Measurements from ENCODE around the gene CHPF2. TPM values are rescaled to one million over a fixed set of nuclear protein-coding genes. Genes with fewer than 3 reads are reported as not detected.

The CHPF2 gene
- total RNA-seq, 1 experiment from 2014 or later: 48.1 TPM

DNA sequence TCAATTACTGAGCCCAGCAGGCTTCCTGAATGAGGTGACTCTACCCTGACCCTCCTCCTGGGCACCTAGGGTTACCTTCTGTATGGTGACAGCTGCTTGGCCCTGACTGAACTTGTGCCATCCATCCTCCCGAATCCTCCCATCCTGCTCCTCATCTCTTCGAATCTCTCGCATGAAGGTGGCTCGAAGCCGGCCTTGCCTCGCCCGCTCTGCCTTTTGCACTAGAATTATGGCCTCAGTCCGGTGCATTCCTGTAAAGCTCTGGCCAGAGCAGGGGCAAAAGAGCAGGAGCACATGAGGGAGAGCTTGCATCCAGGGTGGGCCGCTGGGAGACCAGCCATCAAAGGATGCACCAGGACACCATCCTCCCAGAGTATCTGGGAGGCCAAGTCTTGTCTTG, 29.4 kb upstream of the CHPF2 start:
- no peak for DNase-seq
- H3K27me3 Mint-ChIP-seq (ENCODE audit: unreplicated experiment): no peaks in the 10 kb centered on the region
- CTCF ChIA-PET: no interaction called here
- H3K4me3 Mint-ChIP-seq (ENCODE audit: low read depth, unreplicated experiment): no peak overlapping the region
- H3K27ac Mint-ChIP-seq (ENCODE audit: unreplicated experiment): no peak overlapping the region
- TF ChIP-seq, protein P1, sequence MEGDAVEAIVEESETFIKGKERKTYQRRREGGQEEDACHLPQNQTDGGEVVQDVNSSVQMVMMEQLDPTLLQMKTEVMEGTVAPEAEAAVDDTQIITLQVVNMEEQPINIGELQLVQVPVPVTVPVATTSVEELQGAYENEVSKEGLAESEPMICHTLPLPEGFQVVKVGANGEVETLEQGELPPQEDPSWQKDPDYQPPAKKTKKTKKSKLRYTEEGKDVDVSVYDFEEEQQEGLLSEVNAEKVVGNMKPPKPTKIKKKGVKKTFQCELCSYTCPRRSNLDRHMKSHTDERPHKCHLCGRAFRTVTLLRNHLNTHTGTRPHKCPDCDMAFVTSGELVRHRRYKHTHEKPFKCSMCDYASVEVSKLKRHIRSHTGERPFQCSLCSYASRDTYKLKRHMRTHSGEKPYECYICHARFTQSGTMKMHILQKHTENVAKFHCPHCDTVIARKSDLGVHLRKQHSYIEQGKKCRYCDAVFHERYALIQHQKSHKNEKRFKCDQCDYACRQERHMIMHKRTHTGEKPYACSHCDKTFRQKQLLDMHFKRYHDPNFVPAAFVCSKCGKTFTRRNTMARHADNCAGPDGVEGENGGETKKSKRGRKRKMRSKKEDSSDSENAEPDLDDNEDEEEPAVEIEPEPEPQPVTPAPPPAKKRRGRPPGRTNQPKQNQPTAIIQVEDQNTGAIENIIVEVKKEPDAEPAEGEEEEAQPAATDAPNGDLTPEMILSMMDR (IDR thresholded peaks at IDR 0.05; ENCODE audit: unreplicated experiment): no peak
- no peaks in the 10 kb centered on the region for H3K36me3 Mint-ChIP-seq (ENCODE audit: insufficient read depth, unreplicated experiment)
- intact Hi-C loops (cut with micrococcal nuclease; ENCODE audit: unreplicated experiment): no loop called here
- no TSS peak for BruUV-seq (replicated peaks)
- H3K4me1 Mint-ChIP-seq (ENCODE audit: low read depth, unreplicated experiment): no peaks in the 10 kb centered on the region
- H3K9me3 Mint-ChIP-seq (ENCODE audit: low read depth, unreplicated experiment): no peaks in the 10 kb centered on the region

DNA sequence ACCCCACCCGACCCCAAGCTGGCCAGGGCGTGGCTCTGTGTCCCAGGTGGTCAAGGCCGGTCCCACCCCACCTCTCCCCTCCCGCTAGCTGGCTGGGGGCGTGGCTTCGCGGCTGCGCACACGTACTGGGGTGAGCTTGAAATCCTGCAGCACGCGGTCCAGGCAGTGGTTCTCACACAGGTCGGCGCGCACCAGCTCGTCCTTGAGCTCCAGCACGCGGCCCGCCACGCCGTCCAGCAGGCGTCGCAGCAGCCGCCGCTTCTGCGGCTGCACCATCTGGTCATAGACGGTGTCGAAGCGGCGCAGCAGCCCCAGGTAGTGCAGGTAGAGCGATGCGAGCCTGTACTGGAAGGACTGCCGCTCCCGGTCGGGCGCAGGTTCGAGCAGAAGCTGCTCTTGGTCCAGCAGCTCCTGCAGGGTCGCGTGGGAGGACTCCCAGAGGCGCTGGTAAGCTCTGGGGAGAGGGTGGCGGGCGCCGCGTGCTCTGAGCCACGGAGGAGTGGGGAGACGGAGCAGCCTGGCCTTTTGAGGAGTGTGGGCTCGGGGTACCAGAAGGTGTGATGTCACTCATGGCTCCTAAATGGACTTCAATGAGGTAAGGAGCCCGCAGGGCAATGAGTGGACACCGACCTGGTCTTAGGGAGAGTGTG, 27.8 kb upstream of the CHPF2 start:
- DNase-seq: no peak
- H3K9me3 Mint-ChIP-seq (ENCODE audit: low read depth, unreplicated experiment): no peaks in the 10 kb centered on the region
- no peaks in the 10 kb centered on the region for H3K27me3 Mint-ChIP-seq (ENCODE audit: unreplicated experiment)
- H3K4me1 Mint-ChIP-seq (ENCODE audit: low read depth, unreplicated experiment): no peaks in the 10 kb centered on the region
- intact Hi-C loops (cut with micrococcal nuclease; ENCODE audit: unreplicated experiment): no loop called here
- TF ChIP-seq, protein P1 (IDR thresholded peaks at IDR 0.05; ENCODE audit: unreplicated experiment): no peak
- no peak overlapping the region for H3K4me3 Mint-ChIP-seq (ENCODE audit: low read depth, unreplicated experiment)
- no TSS peak for BruUV-seq (replicated peaks)
- CTCF ChIA-PET: interaction anchor here (0.7 kb wide), 1 partner anchor 1895 kb away, joined by 7 read pairs; no protein-coding TSS in a partner anchor
- no peaks in the 10 kb centered on the region for H3K36me3 Mint-ChIP-seq (ENCODE audit: insufficient read depth, unreplicated experiment)
- H3K27ac Mint-ChIP-seq (ENCODE audit: unreplicated experiment): no peak overlapping the region

DNA sequence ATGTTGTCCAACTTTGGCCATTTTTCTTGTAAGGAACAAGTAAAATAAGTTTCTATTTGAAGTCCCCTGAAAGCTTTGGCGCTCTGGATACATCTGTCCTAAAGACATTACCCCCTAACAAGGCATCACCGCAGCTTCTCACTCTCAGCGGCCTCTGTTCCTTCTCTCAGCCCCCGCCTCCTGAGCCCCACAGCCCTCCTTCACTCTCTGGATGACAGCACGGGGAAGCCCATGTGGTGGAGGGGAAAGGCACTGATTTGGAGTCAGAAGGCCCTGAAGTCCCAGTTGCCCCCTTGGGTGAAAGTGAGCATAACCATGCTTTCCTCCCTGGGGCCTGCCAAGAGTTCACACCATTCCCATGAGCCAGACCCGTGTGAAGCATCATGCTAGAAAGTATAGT, 26.6 kb upstream of the CHPF2 start:
- no peaks in the 10 kb centered on the region for H3K36me3 Mint-ChIP-seq (ENCODE audit: insufficient read depth, unreplicated experiment)
- no peak for DNase-seq
- no peaks in the 10 kb centered on the region for H3K4me1 Mint-ChIP-seq (ENCODE audit: low read depth, unreplicated experiment)
- BruUV-seq (replicated peaks): no TSS peak
- intact Hi-C loops (cut with micrococcal nuclease; ENCODE audit: unreplicated experiment): no loop called here
- no peak overlapping the region for H3K27ac Mint-ChIP-seq (ENCODE audit: unreplicated experiment)
- H3K27me3 Mint-ChIP-seq (ENCODE audit: unreplicated experiment): no peaks in the 10 kb centered on the region
- TF ChIP-seq, protein P1 (IDR thresholded peaks at IDR 0.05; ENCODE audit: unreplicated experiment): no peak
- H3K9me3 Mint-ChIP-seq (ENCODE audit: low read depth, unreplicated experiment): no peaks in the 10 kb centered on the region
- H3K4me3 Mint-ChIP-seq (ENCODE audit: low read depth, unreplicated experiment): no peak overlapping the region
- CTCF ChIA-PET: no interaction called here

DNA sequence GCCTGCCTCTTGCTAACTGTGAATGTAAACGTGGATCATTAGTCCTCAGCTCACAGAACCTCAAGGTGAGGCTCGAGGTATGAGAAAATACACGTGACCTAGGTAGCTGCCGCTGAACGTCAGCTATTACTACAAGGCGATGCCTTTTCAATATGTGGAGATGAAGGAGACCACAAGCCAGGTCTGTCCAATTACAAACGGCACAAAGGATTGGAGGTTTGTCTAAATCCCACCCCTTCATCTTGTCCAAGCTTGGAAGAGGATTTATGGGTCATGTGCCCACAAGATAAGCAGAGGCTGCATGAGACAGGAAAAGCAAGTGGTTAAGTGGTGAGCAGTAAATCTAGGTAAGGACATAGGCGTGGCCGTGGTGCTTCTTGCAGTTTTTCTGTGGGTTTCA, 25.4 kb upstream of the CHPF2 start:
- Mint-ChIP-seq H3K27ac (ENCODE audit: unreplicated experiment) (no peak overlapping the region), H3K36me3 (ENCODE audit: insufficient read depth, unreplicated experiment) (no peaks in the 10 kb centered on the region), H3K4me3 (ENCODE audit: low read depth, unreplicated experiment) (no peak overlapping the region), H3K27me3 (ENCODE audit: unreplicated experiment) (no peaks in the 10 kb centered on the region), H3K9me3 (ENCODE audit: low read depth, unreplicated experiment) (no peaks in the 10 kb centered on the region), H3K4me1 (ENCODE audit: low read depth, unreplicated experiment) (no peaks in the 10 kb centered on the region)
- BruUV-seq (replicated peaks): no TSS peak
- DNase-seq: no peak
- CTCF ChIA-PET: no interaction called here
- TF ChIP-seq, protein P1 (IDR thresholded peaks at IDR 0.05; ENCODE audit: unreplicated experiment): no peak
- intact Hi-C loops (cut with micrococcal nuclease; ENCODE audit: unreplicated experiment): no loop called here
